ENCODE results near the gene CIDEC. TPM values are rescaled to one million over a fixed set of nuclear protein-coding genes. Genes with fewer than 3 reads are reported as not detected.

Gene CIDEC
- total RNA-seq, 1 experiment from 2014 or later, result 0.71 TPM

GRCh38 chr3:9831253-9831652 lies 48.8 kb downstream of the CIDEC start:
- H3K36me3 Mint-ChIP-seq (ENCODE audit: insufficient read depth, unreplicated experiment), result peaks cover 11% of the 10 kb centered on the region
- intact Hi-C loops (cut with micrococcal nuclease; ENCODE audit: unreplicated experiment), result no loop called here
- DNase-seq, result no peak
- no TSS peak for BruUV-seq (replicated peaks)
- H3K9me3 Mint-ChIP-seq (ENCODE audit: low read depth, unreplicated experiment), result no peaks in the 10 kb centered on the region
- H3K27ac Mint-ChIP-seq (ENCODE audit: unreplicated experiment), result no peak overlapping the region
- CTCF ChIA-PET, result interaction anchor here (0.6 kb wide), 1 partner anchor 69 kb away, joined by 3 read pairs; no protein-coding TSS in a partner anchor
- no peak overlapping the region for H3K4me3 Mint-ChIP-seq (ENCODE audit: low read depth, unreplicated experiment)
- no peaks in the 10 kb centered on the region for H3K4me1 Mint-ChIP-seq (ENCODE audit: low read depth, unreplicated experiment)
- TF ChIP-seq CTCF (IDR thresholded peaks at IDR 0.05; ENCODE audit: unreplicated experiment), result no peak
- H3K27me3 Mint-ChIP-seq (ENCODE audit: unreplicated experiment), result no peaks in the 10 kb centered on the region

- intact Hi-C loops (cut with micrococcal nuclease; ENCODE audit: unreplicated experiment), result no loop called here
- H3K9me3 Mint-ChIP-seq (ENCODE audit: low read depth, unreplicated experiment), result no peaks in the 10 kb centered on the region
- CTCF ChIA-PET, result no interaction called here
- DNase-seq, result no peak
- peaks cover 5% of the 10 kb centered on the region for H3K36me3 Mint-ChIP-seq (ENCODE audit: insufficient read depth, unreplicated experiment)
- H3K27ac Mint-ChIP-seq (ENCODE audit: unreplicated experiment), result no peak overlapping the region
- H3K27me3 Mint-ChIP-seq (ENCODE audit: unreplicated experiment), result no peaks in the 10 kb centered on the region
- no peak for TF ChIP-seq CTCF (IDR thresholded peaks at IDR 0.05; ENCODE audit: unreplicated experiment)
- no TSS peak for BruUV-seq (replicated peaks)
- H3K4me1 Mint-ChIP-seq (ENCODE audit: low read depth, unreplicated experiment), result no peaks in the 10 kb centered on the region
- no peak overlapping the region for H3K4me3 Mint-ChIP-seq (ENCODE audit: low read depth, unreplicated experiment)
These were observed 51.0 kb downstream of the CIDEC start for GRCh38 chr3:9828801-9829755.

GRCh38 chr3:9826815-9827573 lies 53.1 kb downstream of the CIDEC start:
- H3K9me3 Mint-ChIP-seq (ENCODE audit: low read depth, unreplicated experiment), result no peaks in the 10 kb centered on the region
- no peak for TF ChIP-seq CTCF (IDR thresholded peaks at IDR 0.05; ENCODE audit: unreplicated experiment)
- H3K27ac Mint-ChIP-seq (ENCODE audit: unreplicated experiment), result no peak overlapping the region
- CTCF ChIA-PET, result interaction anchor here (0.6 to 1.2 kb wide), 2 partner anchors 119 to 574 kb away, joined by 3 to 6 read pairs; no protein-coding TSS in a partner anchor
- intact Hi-C loops (cut with micrococcal nuclease; ENCODE audit: unreplicated experiment), result no loop called here
- H3K36me3 Mint-ChIP-seq (ENCODE audit: insufficient read depth, unreplicated experiment), result peaks cover 5% of the 10 kb centered on the region
- BruUV-seq (replicated peaks), result no TSS peak
- no peak overlapping the region for H3K4me3 Mint-ChIP-seq (ENCODE audit: low read depth, unreplicated experiment)
- DNase-seq, result peak; percentile 43
- H3K4me1 Mint-ChIP-seq (ENCODE audit: low read depth, unreplicated experiment), result no peaks in the 10 kb centered on the region
- no peaks in the 10 kb centered on the region for H3K27me3 Mint-ChIP-seq (ENCODE audit: unreplicated experiment)

GRCh38 chr3:9825451-9826040 lies 54.5 kb downstream of the CIDEC start:
- H3K9me3 Mint-ChIP-seq (ENCODE audit: low read depth, unreplicated experiment), result no peaks in the 10 kb centered on the region
- TF ChIP-seq CTCF (IDR thresholded peaks at IDR 0.05; ENCODE audit: unreplicated experiment), result no peak
- H3K36me3 Mint-ChIP-seq (ENCODE audit: insufficient read depth, unreplicated experiment), result peaks cover 12% of the 10 kb centered on the region
- no peaks in the 10 kb centered on the region for H3K4me1 Mint-ChIP-seq (ENCODE audit: low read depth, unreplicated experiment)
- no peaks in the 10 kb centered on the region for H3K27me3 Mint-ChIP-seq (ENCODE audit: unreplicated experiment)
- intact Hi-C loops (cut with micrococcal nuclease; ENCODE audit: unreplicated experiment), result no loop called here
- CTCF ChIA-PET, result no interaction called here
- H3K27ac Mint-ChIP-seq (ENCODE audit: unreplicated experiment), result no peak overlapping the region
- no TSS peak for BruUV-seq (replicated peaks)
- DNase-seq, result no peak
- no peak overlapping the region for H3K4me3 Mint-ChIP-seq (ENCODE audit: low read depth, unreplicated experiment)
